PC-9 (cell line): ENCODE results near the gene CDK9. TPM values are rescaled to one million over a fixed set of nuclear protein-coding genes. Genes with fewer than 3 reads are reported as not detected.

ENCODE experiments used
- BruUV-seq: library from RNA; stranded (reverse); fragments of 400-500 nt; replicated peaks from 2 replicates; lab custom pipeline; 2021; lab: Mats Ljungman, UMichigan
- CTCF ChIA-PET: fragments of 300-600 bp; sonication (Branson Sonifier 250); formaldehyde crosslinking; loops from one replicate; lab custom pipeline; 2022; ENCODE audit warnings: antibody characterized with exemption; lab: Charles Lee
- POLR2A ChIA-PET: fragments of 300-600 bp; sonication (Branson Sonifier 250); formaldehyde crosslinking; loops from one replicate; lab custom pipeline; 2022; ENCODE audit warnings: antibody characterized with exemption; ENCODE audit not compliant: unreplicated experiment; lab: Charles Lee
- DNase-seq, 2 experiments: peaks; one replicate each; pipeline versions ENCODE4 v3.0.0 to v3.0.0-alpha.2; 2015 to 2022; ENCODE audit warnings: mixed read lengths in 1 of 2
- H2AFZ ChIP-seq: fragments of 200-600 bp; sonication (generic); 2 replicates; pipeline ENCODE4 v1.8.1; 2017; ENCODE audit warnings: antibody characterized with exemption
- H3F3A ChIP-seq: fragments of 200-600 bp; sonication (generic); 2 replicates; pipeline ENCODE4 v1.8.1; 2017; ENCODE audit warnings: antibody characterized with exemption, mild to moderate bottlenecking, low read depth; ENCODE audit not compliant: insufficient read depth
- H3K27ac ChIP-seq: fragments of 200-600 bp; sonication (generic); 2 replicates; pipeline ENCODE4 v1.6.1; 2016; ENCODE audit warnings: mixed run types
- H3K27me3 ChIP-seq: fragments of 200-600 bp; sonication (generic); 2 replicates; pipeline ENCODE4 v1.6.1; 2016; ENCODE audit warnings: low read depth, mixed run types; ENCODE audit not compliant: insufficient read depth
- H3K36me3 ChIP-seq: fragments of 200-600 bp; sonication (generic); 2 replicates; pipeline ENCODE4 v1.6.1; 2016; ENCODE audit warnings: low read depth, mixed run types
- H3K4me1 ChIP-seq: fragments of 200-600 bp; sonication (generic); replicated peaks from 2 replicates; pipeline ENCODE4 v1.6.1; 2016; ENCODE audit warnings: mixed run types; ENCODE audit not compliant: insufficient read depth
- H3K4me2 ChIP-seq: fragments of 200-600 bp; sonication (generic); 2 replicates; pipeline ENCODE4 v1.6.1; 2017; ENCODE audit warnings: mixed run types
- H3K4me3 ChIP-seq: fragments of 200-600 bp; sonication (generic); 2 replicates; pipeline ENCODE4 v1.6.1; 2016; ENCODE audit warnings: mixed run types
- H3K79me2 ChIP-seq: fragments of 200-600 bp; sonication (generic); 2 replicates; pipeline ENCODE4 v1.6.1; 2017; ENCODE audit warnings: low read depth, mixed run types
- H3K9me2 ChIP-seq: fragments of 200-600 bp; sonication (generic); 2 replicates; pipeline ENCODE4 v1.8.1; 2017; ENCODE audit warnings: mild to moderate bottlenecking; ENCODE audit not compliant: insufficient read depth
- H3K9me3 ChIP-seq: fragments of 200-600 bp; sonication (generic); 2 replicates; pipeline ENCODE4 v1.8.1; 2016; ENCODE audit warnings: low read depth; ENCODE audit not compliant: insufficient read depth
- H4K20me1 ChIP-seq: fragments of 200-600 bp; sonication (generic); 2 replicates; pipeline ENCODE4 v1.8.1; 2017; ENCODE audit not compliant: insufficient read depth
- EZH2 ChIP-seq: fragments of 200-600 bp; sonication (generic); IDR thresholded peaks from 2 replicates; pipeline ENCODE4 v1.8.0; 2017; ENCODE audit warnings: antibody characterized with exemption, low read depth
- intact Hi-C: fragments of 100-400 bp; cut with micrococcal nuclease; formaldehyde crosslinking; loops from one replicate; pipeline ENCODE4 v1.10.0; 2022; ENCODE audit not compliant: unreplicated experiment
- total RNA-seq: library from RNA; stranded (reverse); gene quantifications from 2 replicates; pipeline ENCODE4 v1.2.3, GENCODE V29; 2021
- TF ChIP-seq, protein P1 (sequence below): fragments of 200-600 bp; sonication (generic); conservative IDR thresholded peaks from 2 replicates; pipeline ENCODE4 v1.6.1; 2017; ENCODE audit warnings: mixed run types, antibody characterized with exemption, mild to moderate bottlenecking, moderate library complexity

CDK9 gene
- total RNA-seq, 1 experiment from 2014 or later = 93.8 TPM

DNA sequence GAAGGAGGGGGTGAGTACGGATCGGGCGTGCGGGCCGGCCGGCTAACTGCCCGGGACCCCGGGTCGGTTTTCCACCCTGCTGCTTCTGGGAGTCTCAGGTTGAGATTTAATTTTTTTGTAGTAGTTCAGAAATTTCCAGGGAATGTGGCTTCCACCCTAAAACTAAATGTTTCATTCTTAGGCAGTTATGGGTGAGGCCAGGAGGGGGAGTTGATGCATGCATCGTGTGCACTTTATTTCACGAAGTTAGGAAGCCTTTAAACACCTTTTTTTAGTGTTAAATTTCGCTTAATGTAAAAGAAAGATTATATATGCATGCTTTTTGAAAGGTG is 905 bp downstream of the CDK9 start:
- H3F3A ChIP-seq = peaks cover 40% of the 10 kb centered on the region
- H3K9me3 ChIP-seq = no peaks in the 10 kb centered on the region
- H4K20me1 ChIP-seq = peaks cover 56% of the 10 kb centered on the region
- no TSS peak for BruUV-seq
- intact Hi-C loops = loop anchor here (1.0 to 5.0 kb wide), 3 partner anchors 17 to 131 kb away; partner anchors contain the start of gene ST6GALNAC4
- H3K4me1 ChIP-seq = peaks cover 8% of the 10 kb centered on the region
- peak overlapping the region; percentile 99 for H3K4me3 ChIP-seq
- H3K4me2 ChIP-seq = peak overlapping the region; percentile 73
- no peaks in the 10 kb centered on the region for H3K9me2 ChIP-seq
- POLR2A ChIA-PET = no interaction called here
- peaks cover 30% of the 10 kb centered on the region for H3K36me3 ChIP-seq
- no peak for DNase-seq
- H3K79me2 ChIP-seq = peaks cover 46% of the 10 kb centered on the region
- no peak overlapping the region for H2AFZ ChIP-seq
- CTCF ChIA-PET = interaction anchor here (0.6 kb wide), 1 partner anchor 14 kb away, joined by 3 read pairs; no protein-coding TSS in a partner anchor
- H3K27me3 ChIP-seq = no peaks in the 10 kb centered on the region
- no peak overlapping the region for H3K27ac ChIP-seq
- TF ChIP-seq, protein P1, sequence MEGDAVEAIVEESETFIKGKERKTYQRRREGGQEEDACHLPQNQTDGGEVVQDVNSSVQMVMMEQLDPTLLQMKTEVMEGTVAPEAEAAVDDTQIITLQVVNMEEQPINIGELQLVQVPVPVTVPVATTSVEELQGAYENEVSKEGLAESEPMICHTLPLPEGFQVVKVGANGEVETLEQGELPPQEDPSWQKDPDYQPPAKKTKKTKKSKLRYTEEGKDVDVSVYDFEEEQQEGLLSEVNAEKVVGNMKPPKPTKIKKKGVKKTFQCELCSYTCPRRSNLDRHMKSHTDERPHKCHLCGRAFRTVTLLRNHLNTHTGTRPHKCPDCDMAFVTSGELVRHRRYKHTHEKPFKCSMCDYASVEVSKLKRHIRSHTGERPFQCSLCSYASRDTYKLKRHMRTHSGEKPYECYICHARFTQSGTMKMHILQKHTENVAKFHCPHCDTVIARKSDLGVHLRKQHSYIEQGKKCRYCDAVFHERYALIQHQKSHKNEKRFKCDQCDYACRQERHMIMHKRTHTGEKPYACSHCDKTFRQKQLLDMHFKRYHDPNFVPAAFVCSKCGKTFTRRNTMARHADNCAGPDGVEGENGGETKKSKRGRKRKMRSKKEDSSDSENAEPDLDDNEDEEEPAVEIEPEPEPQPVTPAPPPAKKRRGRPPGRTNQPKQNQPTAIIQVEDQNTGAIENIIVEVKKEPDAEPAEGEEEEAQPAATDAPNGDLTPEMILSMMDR = peak; percentile 65
- no peak for TF ChIP-seq EZH2

DNA sequence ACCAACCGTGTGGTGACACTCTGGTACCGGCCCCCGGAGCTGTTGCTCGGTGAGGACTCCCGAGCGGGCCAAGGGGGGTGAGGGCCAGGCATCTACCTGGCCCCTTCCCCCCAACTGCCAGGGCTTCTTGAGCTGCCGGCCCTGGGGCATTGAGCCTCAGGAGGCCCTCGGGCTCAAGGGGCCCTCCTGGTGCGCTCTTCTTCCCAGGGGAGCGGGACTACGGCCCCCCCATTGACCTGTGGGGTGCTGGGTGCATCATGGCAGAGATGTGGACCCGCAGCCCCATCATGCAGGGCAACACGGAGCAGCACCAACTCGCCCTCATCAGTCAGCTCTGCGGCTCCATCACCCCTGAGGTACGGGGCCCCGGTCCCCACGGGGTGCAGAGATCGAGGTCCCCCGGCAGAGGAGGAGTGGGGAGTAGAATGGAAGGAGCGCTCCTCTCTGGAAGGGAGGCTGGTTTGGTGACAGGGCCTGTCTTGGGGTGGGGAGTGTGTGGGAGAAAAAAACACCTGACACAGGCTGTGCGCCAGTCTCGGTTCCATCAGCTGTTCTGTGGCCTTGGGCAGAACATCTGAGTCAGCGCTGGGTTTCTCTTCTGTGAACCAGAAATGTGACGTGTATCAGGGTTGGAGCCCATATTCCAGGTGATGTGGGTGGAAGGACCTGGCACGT is 2.6 kb downstream of the CDK9 start:
- CTCF ChIA-PET = interaction anchor here (0.6 kb wide), 1 partner anchor 81 kb away, joined by 4 read pairs; no protein-coding TSS in a partner anchor
- no peak overlapping the region for H3K27ac ChIP-seq
- peaks cover 30% of the 10 kb centered on the region for H3K36me3 ChIP-seq
- no peak overlapping the region for H2AFZ ChIP-seq
- POLR2A ChIA-PET = no interaction called here
- no peak for DNase-seq
- H3K4me3 ChIP-seq = no peak overlapping the region
- no peaks in the 10 kb centered on the region for H3K27me3 ChIP-seq
- peaks cover 46% of the 10 kb centered on the region for H3K79me2 ChIP-seq
- TF ChIP-seq, protein P1 = no peak
- TF ChIP-seq EZH2 = no peak
- intact Hi-C loops = loop anchor here (5.0 kb wide), 1 partner anchor 129 kb away; the partner anchor contains the start of gene ST6GALNAC4
- H3F3A ChIP-seq = peaks cover 46% of the 10 kb centered on the region
- no peak overlapping the region for H3K4me2 ChIP-seq
- no peaks in the 10 kb centered on the region for H3K9me2 ChIP-seq
- BruUV-seq = no TSS peak
- peaks cover 65% of the 10 kb centered on the region for H4K20me1 ChIP-seq
- H3K4me1 ChIP-seq = peaks cover 8% of the 10 kb centered on the region
- H3K9me3 ChIP-seq = no peaks in the 10 kb centered on the region

DNA sequence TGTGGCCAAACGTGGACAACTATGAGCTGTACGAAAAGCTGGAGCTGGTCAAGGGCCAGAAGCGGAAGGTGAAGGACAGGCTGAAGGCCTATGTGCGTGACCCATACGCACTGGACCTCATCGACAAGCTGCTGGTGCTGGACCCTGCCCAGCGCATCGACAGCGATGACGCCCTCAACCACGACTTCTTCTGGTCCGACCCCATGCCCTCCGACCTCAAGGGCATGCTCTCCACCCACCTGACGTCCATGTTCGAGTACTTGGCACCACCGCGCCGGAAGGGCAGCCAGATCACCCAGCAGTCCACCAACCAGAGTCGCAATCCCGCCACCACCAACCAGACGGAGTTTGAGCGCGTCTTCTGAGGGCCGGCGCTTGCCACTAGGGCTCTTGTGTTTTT is 3.3 kb downstream of the CDK9 start:
- Histone ChIP-seq H3K4me1 (peaks cover 8% of the 10 kb centered on the region), H4K20me1 (peaks cover 65% of the 10 kb centered on the region), H3K9me2 (no peaks in the 10 kb centered on the region), H3K9me3 (no peaks in the 10 kb centered on the region), H3K27me3 (no peaks in the 10 kb centered on the region), H3K36me3 (peaks cover 30% of the 10 kb centered on the region), H3K4me3 (no peak overlapping the region), H3K27ac (no peak overlapping the region), H3K4me2 (no peak overlapping the region), H3K79me2 (peaks cover 46% of the 10 kb centered on the region), H3F3A (peaks cover 52% of the 10 kb centered on the region), H2AFZ (no peak overlapping the region)
- intact Hi-C loops = loop anchor here (5.0 kb wide), 1 partner anchor 128 kb away; the partner anchor contains the start of gene ST6GALNAC4
- POLR2A ChIA-PET = no interaction called here
- TF ChIP-seq, protein P1 = no peak
- no peak for TF ChIP-seq EZH2
- no peak for DNase-seq
- BruUV-seq = no TSS peak
- CTCF ChIA-PET = no interaction called here
